Stimulated activated naive CD4-positive, alpha-beta T cell treated with Interleukin-2 at 50 U/mL for 16 hours (primary cell): Measurements from ENCODE around the gene CMC2.

ENCODE experiments used
- DNase-seq: peaks from one replicate; lab custom pipeline; 2025; lab: John Stamatoyannopoulos, UW

The CMC2 gene

DNA sequence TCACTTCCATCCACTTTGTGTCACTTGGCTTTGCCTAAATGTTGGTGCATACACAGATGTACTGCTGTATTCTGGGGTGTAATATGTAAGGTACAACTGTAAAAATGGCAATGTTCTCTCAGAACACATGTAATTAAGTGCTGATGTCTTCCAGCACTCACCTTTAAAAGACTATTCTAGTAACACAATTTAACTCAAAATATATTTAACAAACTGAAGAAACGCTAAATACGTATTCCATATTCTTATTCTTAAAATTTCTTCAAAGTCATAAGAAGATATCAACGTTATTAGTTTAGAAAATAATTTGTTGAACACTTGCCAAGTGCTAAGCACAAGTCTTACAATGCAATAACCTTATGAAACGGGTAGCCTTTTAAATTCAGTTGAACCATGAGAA, 3.6 kb downstream of the CMC2 start:
- no peak for DNase-seq

DNA sequence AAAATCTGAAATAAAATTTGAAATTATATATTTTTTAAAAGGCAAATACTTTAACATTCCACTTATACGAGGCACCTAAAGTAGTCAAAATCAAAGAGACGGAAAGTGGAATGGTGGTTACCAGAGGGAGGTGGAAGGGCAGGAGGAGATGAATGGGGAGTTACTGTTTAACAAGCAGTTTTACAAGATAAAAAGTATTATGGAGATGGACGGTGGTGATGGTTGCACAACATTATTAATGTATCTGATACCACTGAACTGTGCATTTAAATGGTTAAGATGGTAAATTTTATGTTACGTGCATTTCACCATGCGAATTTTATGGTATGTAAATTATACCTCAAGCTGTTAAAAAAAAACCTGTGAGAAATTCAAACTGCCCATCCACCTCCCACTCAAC, 5.4 kb downstream of the CMC2 start:
- DNase-seq: no peak

DNA sequence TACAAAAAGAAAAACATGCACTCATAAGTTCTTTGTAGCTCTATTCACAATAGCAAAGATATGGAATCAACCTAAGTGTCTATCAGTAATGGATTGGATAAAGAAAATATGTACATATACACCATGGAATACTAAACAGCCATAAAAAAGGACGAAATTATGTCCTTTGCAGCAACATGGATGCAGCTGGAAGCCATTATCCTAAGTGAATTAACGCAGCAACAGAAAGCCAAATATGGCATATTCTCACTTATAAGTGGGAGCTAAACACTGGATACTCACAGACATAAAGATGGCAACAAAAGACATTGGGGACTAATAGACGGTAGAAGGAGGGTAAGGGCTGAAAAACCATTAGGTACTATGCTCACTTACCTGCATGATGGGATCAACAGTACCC, 5.8 kb downstream of the CMC2 start:
- no peak for DNase-seq

DNA sequence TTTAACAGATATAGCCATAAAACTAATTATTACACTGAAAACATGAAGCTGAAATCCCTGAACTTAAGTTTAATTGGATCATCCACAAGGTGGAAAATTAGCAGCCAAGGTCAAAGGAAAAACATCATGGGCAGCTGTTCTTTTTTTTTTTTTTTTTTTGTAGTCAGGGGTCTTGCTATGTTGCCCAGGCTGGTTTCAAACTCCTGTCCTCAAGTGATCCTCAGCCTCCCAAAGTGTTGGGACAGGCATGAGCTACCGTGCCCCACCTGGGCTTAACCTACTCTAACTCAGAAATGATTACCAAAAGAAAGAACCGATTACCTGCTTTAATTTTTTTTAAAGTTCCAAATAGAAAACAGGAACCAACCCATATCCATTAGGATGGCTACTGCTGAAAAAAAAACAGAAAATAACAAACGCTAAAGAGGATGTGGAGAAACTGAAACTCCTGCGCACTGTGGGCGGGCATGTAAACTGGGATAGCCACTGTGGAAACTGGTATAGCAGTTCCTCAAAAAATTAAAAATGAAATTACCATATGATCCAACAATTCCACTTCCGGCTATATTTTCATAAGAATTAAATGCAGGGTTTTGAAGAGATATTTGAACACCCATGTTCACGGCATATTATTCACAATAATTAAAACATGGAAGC, 8.6 kb downstream of the CMC2 start:
- DNase-seq: no peak

GRCh38 chr16:80997139-80997798, 9.4 kb downstream of the CMC2 start:
- no peak for DNase-seq

DNA sequence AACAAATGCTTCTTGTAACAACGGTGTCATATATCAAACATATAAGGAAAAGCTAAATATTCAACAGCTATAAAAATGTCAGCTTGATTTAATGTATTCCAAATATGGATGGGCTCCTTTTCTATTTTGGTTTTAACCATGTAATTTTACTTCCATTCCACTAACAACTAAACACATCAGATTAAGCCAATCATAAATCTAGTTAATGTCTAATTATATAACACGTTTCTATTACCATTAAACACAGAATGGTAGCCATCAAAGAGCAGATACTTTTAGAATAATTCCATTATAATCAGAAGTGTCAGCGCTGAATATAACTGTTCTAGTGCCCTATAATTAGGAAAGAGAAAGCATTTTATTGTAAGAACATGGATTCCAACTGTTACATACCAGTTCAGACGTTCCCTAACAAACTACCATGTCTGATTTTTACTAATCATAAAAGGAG, 10.0 kb downstream of the CMC2 start:
- DNase-seq: no peak

DNA sequence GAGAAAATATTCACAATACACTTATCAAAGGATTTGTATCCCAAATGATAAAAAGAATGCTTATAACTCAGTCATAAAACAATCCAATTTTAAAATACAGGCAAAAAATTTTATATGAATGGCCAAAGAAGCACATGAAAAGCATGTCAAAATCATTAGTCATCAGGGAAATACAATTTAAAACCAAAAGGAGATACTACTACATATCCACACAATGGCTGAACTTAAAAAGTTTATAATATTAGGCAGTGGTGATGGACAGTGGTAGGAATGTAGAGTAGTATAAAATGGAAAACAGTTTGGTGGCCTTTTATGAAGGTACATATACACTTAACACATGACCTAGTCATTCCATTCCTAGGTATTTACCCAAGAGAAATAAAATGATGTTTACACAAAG, 12.2 kb downstream of the CMC2 start:
- no peak for DNase-seq

GRCh38 chr16:80993834-80994233, 12.9 kb downstream of the CMC2 start:
- no peak for DNase-seq

- no peak for DNase-seq
Observed at GRCh38 chr16:80993307-80993706, 13.4 kb downstream of the CMC2 start.

DNA sequence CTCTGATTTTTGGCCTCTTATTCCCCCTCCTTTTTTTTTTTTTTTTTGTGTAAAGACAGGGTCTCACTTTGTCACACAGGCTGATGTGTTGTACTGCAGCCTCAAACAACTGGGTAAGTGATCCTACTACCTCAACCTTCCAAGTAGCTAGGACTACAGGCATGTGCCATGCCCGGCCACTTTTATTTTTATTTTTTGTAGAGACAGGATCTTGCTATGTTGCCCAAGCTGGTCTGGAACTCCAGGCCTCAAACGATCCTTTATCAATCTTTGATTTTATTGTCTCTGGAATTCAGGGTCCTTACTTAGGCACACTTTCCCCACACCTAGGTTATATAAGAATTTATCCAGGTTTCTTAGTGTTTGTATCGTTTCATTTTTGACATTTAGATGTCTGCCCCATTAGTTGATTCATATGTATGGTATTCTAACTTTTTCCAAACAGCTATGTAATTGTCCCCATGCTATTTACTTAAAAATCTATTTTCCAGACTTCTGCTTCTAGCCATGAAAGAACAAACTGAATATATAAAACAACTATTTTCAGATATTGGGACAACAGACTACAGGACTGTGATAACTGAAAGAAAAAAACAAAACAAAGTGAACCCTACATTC, 13.9 kb downstream of the CMC2 start:
- DNase-seq: no peak

DNA sequence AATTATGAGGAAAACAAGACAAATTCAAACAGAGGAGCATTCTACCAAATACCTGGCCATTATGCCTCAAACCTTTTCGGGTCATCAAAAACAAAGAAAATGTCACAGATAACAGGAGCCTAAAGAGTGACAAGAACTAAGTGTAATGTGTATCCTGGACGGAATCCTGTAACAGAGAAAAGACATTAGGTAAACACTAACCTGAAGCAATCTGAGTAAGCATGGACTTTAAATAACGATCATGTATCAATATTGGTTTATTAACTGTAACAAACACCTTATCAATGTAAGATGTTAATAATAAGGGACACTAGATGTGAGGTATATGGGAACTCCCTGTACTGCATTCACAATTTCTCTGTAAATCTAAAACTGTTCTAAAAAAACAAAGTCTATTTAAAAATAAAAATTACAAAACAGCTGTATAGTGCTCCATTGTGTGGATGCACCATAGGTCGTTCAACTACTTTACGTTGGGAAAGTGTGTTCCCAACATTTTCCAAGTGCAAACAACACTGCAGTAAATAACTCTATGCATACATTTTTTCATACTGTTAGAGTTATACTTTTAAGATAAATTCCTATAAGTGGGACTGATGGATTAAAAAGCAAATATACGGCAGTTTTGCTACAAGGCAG, 14.8 kb downstream of the CMC2 start:
- no peak for DNase-seq

- no peak for DNase-seq
Observed at GRCh38 chr16:80990978-80991377, 15.7 kb downstream of the CMC2 start.

- DNase-seq: no peak
Observed at GRCh38 chr16:80990577-80990976, 16.1 kb downstream of the CMC2 start.

GRCh38 chr16:80989801-80990200, 16.9 kb downstream of the CMC2 start:
- no peak for DNase-seq

GRCh38 chr16:80988756-80989155, 17.9 kb downstream of the CMC2 start:
- DNase-seq: no peak

GRCh38 chr16:80986557-80986956, 20.1 kb downstream of the CMC2 start:
- DNase-seq: no peak

- no peak for DNase-seq
Observed at GRCh38 chr16:80985611-80986010, 21.1 kb downstream of the CMC2 start.

- DNase-seq: no peak
Observed at GRCh38 chr16:80984124-80984892, 22.4 kb downstream of the CMC2 start.

- no peak for DNase-seq
Observed at GRCh38 chr16:80982646-80983045, 24.0 kb downstream of the CMC2 start.

GRCh38 chr16:80981103-80981502, 25.6 kb downstream of the CMC2 start:
- no peak for DNase-seq

DNA sequence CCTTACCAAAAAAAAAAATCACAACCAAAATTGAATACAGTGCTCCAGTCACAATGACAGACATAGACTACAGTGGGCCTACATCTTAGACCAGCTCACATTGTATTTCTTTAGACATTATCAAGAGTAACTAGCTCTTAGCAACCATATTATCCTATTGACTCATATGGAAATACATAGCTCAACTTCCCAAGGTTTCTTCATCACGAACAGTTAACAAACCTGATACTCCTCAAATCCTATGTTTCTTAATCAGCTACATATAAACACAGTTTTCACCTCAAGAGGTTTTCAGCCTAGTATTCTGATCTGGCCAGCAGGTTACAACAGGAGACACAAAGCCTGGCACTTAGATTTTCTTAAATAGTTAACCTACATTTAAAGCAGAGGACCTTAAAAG, 29.7 kb downstream of the CMC2 start:
- DNase-seq: no peak

DNA sequence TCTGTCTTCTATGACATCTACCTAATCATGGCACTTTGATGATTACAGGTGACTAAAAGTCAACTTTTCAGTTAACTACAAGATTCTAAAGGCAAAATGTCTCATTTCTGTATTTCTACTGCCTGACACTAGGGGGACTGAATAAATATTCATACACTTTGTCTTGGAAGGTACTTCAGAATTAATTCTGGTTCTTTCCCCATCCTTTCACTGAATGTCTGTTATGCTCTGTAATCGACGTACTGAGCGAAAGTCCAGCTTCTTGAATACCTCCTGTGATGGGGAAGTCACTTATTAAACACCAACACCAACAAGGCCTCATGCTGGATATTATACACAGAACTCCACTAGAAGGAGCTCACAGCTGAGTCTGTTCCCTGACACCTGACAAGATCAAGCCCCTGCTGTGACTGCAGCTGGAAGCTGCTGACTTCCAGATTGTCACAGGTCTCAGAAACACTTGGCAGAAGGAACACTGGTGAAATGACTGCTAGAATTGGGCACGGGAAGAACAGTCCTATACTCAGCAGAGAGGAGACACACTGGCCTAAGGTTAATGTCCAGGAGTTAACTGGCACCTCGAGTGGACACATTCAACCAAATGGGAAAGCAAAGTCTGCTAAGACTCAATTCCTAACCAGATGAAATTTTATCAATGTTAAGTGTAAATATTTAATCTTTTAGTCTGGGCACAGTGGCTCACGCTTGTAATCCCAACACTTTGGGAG, 31.9 kb downstream of the CMC2 start:
- no peak for DNase-seq
